K562 (cell line): ENCODE data around the gene TMEM89.

Experiments used
- EZH2 ChIP-seq: IDR thresholded peaks from 2 replicates; pipeline ENCODE4 v1.6.1; 2012; ENCODE audit warnings: low read depth, mild to moderate bottlenecking, inconsistent platforms, low read length, borderline replicate concordance
- KDM1A ChIP-seq, 2 experiments: fragments of 450-650 bp; IDR thresholded peaks; 2 replicates each; pipeline ENCODE4 v1.6.1; 2016; ENCODE audit warnings: mild to moderate bottlenecking in 2 of 2
- NRF1 ChIP-seq, 2 experiments: fragments of 450-650 bp; IDR thresholded peaks in 1 of 2; conservative IDR thresholded peaks in 1 of 2; 2 replicates each; pipeline ENCODE4 v1.6.1; 2014; ENCODE audit warnings: mild to moderate bottlenecking in 2 of 2
- REST ChIP-seq, 2 experiments: fragments of 450-650 bp; formaldehyde crosslinking in 1 of 2; IDR thresholded peaks; 2 replicates each; pipeline versions ENCODE4 v1.4.0 to v1.6.1; 2014 to 2020; ENCODE audit warnings: mild to moderate bottlenecking in 2 of 2, borderline replicate concordance in 1 of 2, low read depth in 1 of 2
- STAT6 ChIP-seq: sonication (generic); formaldehyde crosslinking; IDR thresholded peaks from 2 replicates; pipeline ENCODE4 v1.8.1; 2023; ENCODE audit warnings: mild to moderate bottlenecking, missing genetic modification reagents
- TAF1 ChIP-seq: IDR thresholded peaks from 2 replicates; pipeline ENCODE4 v1.6.1; 2011; ENCODE audit warnings: mild to moderate bottlenecking, low read length, moderate library complexity; ENCODE audit not compliant: insufficient read depth, control insufficient read depth, severe bottlenecking; ENCODE audit errors: extremely low read depth
- TAL1 ChIP-seq: fragments of 450-650 bp; IDR thresholded peaks from 2 replicates; pipeline ENCODE4 v1.6.1; 2016; ENCODE audit warnings: mild to moderate bottlenecking
- ZBTB11 ChIP-seq, 3 experiments: fragments of 200-800 bp in 1 of 3; fragments of 250-450 bp in 1 of 3; fragments of 450-650 bp in 1 of 3; sonication (Bioruptor Pico) in 1 of 3; sonication (Bioruptor generic) in 1 of 3; formaldehyde crosslinking in 1 of 3; IDR thresholded peaks; 2 replicates each; pipeline versions ENCODE4 v1.6.1 to v1.8.0; 2016 to 2022; ENCODE audit warnings: mild to moderate bottlenecking in 2 of 3, missing genetic modification characterization in 2 of 3, missing compliant biosample characterization in 1 of 3, moderate library complexity in 1 of 3
- TF ChIP-seq, protein P1 (sequence below), 3 experiments: IDR thresholded peaks in 2 of 3; conservative IDR thresholded peaks in 1 of 3; 2 replicates each; pipeline ENCODE4 v1.5.1; 2011 to 2012; ENCODE audit warnings: low read length in 3 of 3, mild to moderate bottlenecking in 3 of 3, control low read depth in 2 of 3, improper control_type of control experiment in 1 of 3, inconsistent platforms in 1 of 3, low read depth in 1 of 3, mixed read lengths in 1 of 3, moderate library complexity in 1 of 3; ENCODE audit not compliant: insufficient read depth in 2 of 3

DNA sequence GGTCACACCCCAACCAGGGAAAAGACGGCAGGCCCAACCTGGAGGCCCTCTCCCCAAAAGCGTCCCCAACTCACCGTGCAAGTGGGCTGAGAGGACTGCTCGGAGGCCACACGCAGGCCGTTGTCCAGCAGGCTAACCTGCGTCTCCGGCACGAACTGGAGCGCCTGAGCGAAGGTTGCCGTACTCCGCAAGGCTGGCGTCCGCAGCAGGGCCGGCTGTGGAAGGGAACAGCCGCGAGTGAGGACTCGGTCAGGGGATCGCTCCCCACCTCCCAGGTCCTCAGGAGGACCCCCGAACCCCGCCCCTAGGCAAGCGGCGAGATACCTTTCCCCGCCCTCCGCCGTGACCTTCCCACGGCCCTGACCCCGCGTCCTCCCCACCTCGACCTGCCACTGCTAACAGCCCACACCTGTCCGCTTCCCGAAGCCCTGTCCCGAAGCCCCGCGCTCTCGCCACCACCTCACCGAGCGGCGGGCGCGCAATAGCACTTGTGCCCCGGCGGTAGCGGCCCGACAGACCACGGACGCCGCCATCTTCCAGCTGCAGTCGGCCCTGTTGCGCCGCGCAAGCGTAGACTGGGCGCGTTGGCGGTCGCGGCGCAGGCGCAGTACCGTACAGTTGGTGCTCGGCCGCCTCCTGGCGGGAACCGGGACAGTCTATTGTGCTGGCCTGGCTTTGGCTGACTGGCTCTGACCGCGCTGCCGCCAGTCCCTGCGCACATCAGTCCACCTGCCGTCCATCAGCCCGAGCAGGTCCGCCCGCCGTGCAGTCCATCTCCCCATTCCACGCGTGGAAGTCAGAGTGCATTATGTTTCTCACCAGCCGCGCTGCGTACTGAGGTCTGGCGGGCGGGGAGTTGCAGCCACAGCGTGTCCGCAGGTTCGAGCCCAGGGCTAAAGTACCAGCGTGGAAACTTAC, 12.2 kb downstream of the TMEM89 start, which contains the start of gene UQCRC1:
- TF ChIP-seq REST (IDR thresholded peaks at IDR 0.05; ENCODE audit: borderline replicate concordance) (peak; percentile 54; the same call in 1 of the 2 replicates), REST (CRISPR knock-in tag; IDR thresholded peaks at IDR 0.05; ENCODE audit: low read depth) (0 out of 2 replicates have a peak, but pooled peaks have one; percentile 19), EZH2 (no peak), KDM1A (IDR thresholded peaks at IDR 0.05) (no peak), NRF1 (conservative IDR thresholded peaks at IDR 0.05 in 1 of 2, IDR thresholded peaks at IDR 0.05 in 1 of 2) (peak; percentile 96 to 97), STAT6 (CRISPR knock-in tag) (no peak), TAL1 (no peak), ZBTB11 (CRISPR knock-in tag; IDR thresholded peaks at IDR 0.05) (no peak), TAF1 (peak; percentile 92)
- TF ChIP-seq, protein P1, sequence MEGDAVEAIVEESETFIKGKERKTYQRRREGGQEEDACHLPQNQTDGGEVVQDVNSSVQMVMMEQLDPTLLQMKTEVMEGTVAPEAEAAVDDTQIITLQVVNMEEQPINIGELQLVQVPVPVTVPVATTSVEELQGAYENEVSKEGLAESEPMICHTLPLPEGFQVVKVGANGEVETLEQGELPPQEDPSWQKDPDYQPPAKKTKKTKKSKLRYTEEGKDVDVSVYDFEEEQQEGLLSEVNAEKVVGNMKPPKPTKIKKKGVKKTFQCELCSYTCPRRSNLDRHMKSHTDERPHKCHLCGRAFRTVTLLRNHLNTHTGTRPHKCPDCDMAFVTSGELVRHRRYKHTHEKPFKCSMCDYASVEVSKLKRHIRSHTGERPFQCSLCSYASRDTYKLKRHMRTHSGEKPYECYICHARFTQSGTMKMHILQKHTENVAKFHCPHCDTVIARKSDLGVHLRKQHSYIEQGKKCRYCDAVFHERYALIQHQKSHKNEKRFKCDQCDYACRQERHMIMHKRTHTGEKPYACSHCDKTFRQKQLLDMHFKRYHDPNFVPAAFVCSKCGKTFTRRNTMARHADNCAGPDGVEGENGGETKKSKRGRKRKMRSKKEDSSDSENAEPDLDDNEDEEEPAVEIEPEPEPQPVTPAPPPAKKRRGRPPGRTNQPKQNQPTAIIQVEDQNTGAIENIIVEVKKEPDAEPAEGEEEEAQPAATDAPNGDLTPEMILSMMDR (IDR thresholded peaks at IDR 0.05 in 2 of 3, conservative IDR thresholded peaks at IDR 0.05 in 1 of 3; ENCODE audit: insufficient read depth in 2 of 3, low read depth in 1 of 3, low read length in 3 of 3), result peak; percentile 62 to 73 (median 64)
